DMS53 (cell line): Measurements from ENCODE around the gene SPRTN.
A peak's percentile ranks its signal among the peaks of the same experiment; 100 is the strongest.
"Not testable (repeated sequence)": the region's sequence is repeated elsewhere in the genome, so short reads cannot be mapped to it uniquely, and the experiment has no call there.

ENCODE experiments used
- DNase-seq: peaks from one replicate; lab custom pipeline; 2025; lab: John Stamatoyannopoulos, UW

The SPRTN gene

GRCh38 chr1:231337043-231337471 is 1.0 kb upstream of the SPRTN start:
- peak; percentile 65 for DNase-seq

GRCh38 chr1:231337472-231338269 is 422 bp upstream of the SPRTN start, which contains the start of gene EXOC8:
Gene EXOC8, minus strand, starts transcription at chr1:231337852. Its CDS starts 107 bp downstream, at chr1:231337745.
- DNase-seq, result peak; percentile 97

GRCh38 chr1:231340328-231341013 is 2.4 kb downstream of the SPRTN start:
- no peak for DNase-seq

GRCh38 chr1:231347961-231348360 is 9.9 kb downstream of the SPRTN start:
- no peak for DNase-seq

GRCh38 chr1:231348442-231348841 is 10.3 kb downstream of the SPRTN start:
- no peak for DNase-seq

- not testable (repeated sequence) for DNase-seq
These were observed 10.8 kb downstream of the SPRTN start for GRCh38 chr1:231348856-231349255.

GRCh38 chr1:231351816-231352215 is 13.7 kb downstream of the SPRTN start:
- DNase-seq, result no peak

GRCh38 chr1:231353086-231353485 is 15.0 kb downstream of the SPRTN start:
- DNase-seq, result no peak

- DNase-seq, result peak; percentile 18
These were observed 16.4 kb downstream of the SPRTN start for GRCh38 chr1:231354330-231355020.

- DNase-seq, result no peak
These were observed 17.1 kb downstream of the SPRTN start for GRCh38 chr1:231355171-231355570.

GRCh38 chr1:231357187-231357772 is 19.2 kb downstream of the SPRTN start:
- DNase-seq, result no peak

- DNase-seq, result peak; percentile 75
These were observed 19.8 kb downstream of the SPRTN start for GRCh38 chr1:231357831-231358354.

- no peak for DNase-seq
These were observed 21.0 kb downstream of the SPRTN start for GRCh38 chr1:231359113-231359512.

- no peak for DNase-seq
These were observed 24.2 kb downstream of the SPRTN start for GRCh38 chr1:231362325-231362724.

GRCh38 chr1:231363624-231364023 is 25.5 kb downstream of the SPRTN start:
- DNase-seq, result no peak

GRCh38 chr1:231364192-231364591 is 26.1 kb downstream of the SPRTN start:
- no peak for DNase-seq

GRCh38 chr1:231369282-231369681 is 31.2 kb downstream of the SPRTN start:
- DNase-seq, result no peak

- no peak for DNase-seq
These were observed 34.4 kb downstream of the SPRTN start for GRCh38 chr1:231372501-231372900.

GRCh38 chr1:231374394-231374793 is 36.3 kb downstream of the SPRTN start:
- no peak for DNase-seq

GRCh38 chr1:231376101-231376500 is 38.0 kb downstream of the SPRTN start:
- DNase-seq, result no peak

GRCh38 chr1:231376875-231377549 is 38.9 kb downstream of the SPRTN start:
- DNase-seq, result no peak
